ENCODE results near the gene HNF1B. TPM values are rescaled to one million over a fixed set of nuclear protein-coding genes. Genes with fewer than 3 reads are reported as not detected.

HNF1B gene
- total and polyA plus RNA-seq, 2 donors (not counting 3 experiments of a cell fraction or from before 2014, with no cell fraction given): not detected

- Histone ChIP-seq H3K79me2 (ENCODE audit: control insufficient read depth, insufficient read depth, low read length) (no peaks in the 10 kb centered on the region), H2AFZ (ENCODE audit: low read depth, low read length) (no peak overlapping the region), H3K9me1 (replicated peaks; ENCODE audit: control insufficient read depth, extremely low read depth, insufficient read depth, low read length) (no peaks in the 10 kb centered on the region), H4K20me1 (replicated peaks; ENCODE audit: control insufficient read depth, extremely low read depth, insufficient read depth, low read length) (no peaks in the 10 kb centered on the region), H3K36me3 (ENCODE audit: control insufficient read depth in 2 of 2, extremely low read depth in 1 of 2, insufficient read depth in 2 of 2, low read length in 2 of 2) (no peaks in the 10 kb centered on the region), H3K4me3 (replicated peaks in 1 of 3; ENCODE audit: insufficient read depth in 1 of 3, low read depth in 1 of 3, low read length in 3 of 3) (no peak overlapping the region), H3K4me1 (ENCODE audit: control insufficient read depth, extremely low read depth, insufficient read depth, low read length) (no peaks in the 10 kb centered on the region), H3K27me3 (ENCODE audit: control insufficient read depth in 2 of 2, insufficient read depth in 2 of 2, low read length in 2 of 2) (peaks cover 12 to 16% of the 10 kb centered on the region in 2 experiments), H3K27ac (ENCODE audit: insufficient read depth, low read depth, low read length) (no peak overlapping the region), H3K9ac (replicated peaks; ENCODE audit: extremely low read depth, insufficient read depth, low read length) (no peak overlapping the region), H3K9me3 (replicated peaks; ENCODE audit: control insufficient read depth, insufficient read depth, low read length) (no peaks in the 10 kb centered on the region), H3K4me2 (ENCODE audit: insufficient read depth, low read length) (no peak overlapping the region)
- FAIRE-seq (no peak), DNase-seq (ENCODE audit: low read depth, low spot score) (no peak)
- ChIA-PET POLR2A (no interaction called here), CTCF (no interaction called here)
- no TSS peak for BruUV-seq (replicated peaks)
- dilution Hi-C loops (cut with MboI; ENCODE audit: extremely low pct_ligation_motif_present, low sequenced_read_pairs) (no loop called here), intact Hi-C loops (cut with micrococcal nuclease) (no loop called here)
- TF ChIP-seq POLR2AphosphoS5 (IDR thresholded peaks at IDR 0.05; ENCODE audit: insufficient read depth, low read depth, low read length) (no peak), EZH2 (IDR thresholded peaks at IDR 0.05; ENCODE audit: borderline replicate concordance, low read depth, low read length, severe bottlenecking) (no peak), JUN (IDR thresholded peaks at IDR 0.05; ENCODE audit: borderline replicate concordance, insufficient read depth, insufficient read length, low read depth) (no peak), MYC (IDR thresholded peaks at IDR 0.05; ENCODE audit: low read depth, low read length) (no peak), GATA2 (IDR thresholded peaks at IDR 0.05; ENCODE audit: insufficient read depth, insufficient read length, low read depth, low read length) (no peak)
- TF ChIP-seq, protein P1, sequence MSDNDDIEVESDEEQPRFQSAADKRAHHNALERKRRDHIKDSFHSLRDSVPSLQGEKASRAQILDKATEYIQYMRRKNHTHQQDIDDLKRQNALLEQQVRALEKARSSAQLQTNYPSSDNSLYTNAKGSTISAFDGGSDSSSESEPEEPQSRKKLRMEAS (IDR thresholded peaks at IDR 0.05; ENCODE audit: insufficient read depth, insufficient read length): no peak
These were observed 19.8 kb downstream of the HNF1B start for GRCh38 chr17:37725021-37725595.

DNA sequence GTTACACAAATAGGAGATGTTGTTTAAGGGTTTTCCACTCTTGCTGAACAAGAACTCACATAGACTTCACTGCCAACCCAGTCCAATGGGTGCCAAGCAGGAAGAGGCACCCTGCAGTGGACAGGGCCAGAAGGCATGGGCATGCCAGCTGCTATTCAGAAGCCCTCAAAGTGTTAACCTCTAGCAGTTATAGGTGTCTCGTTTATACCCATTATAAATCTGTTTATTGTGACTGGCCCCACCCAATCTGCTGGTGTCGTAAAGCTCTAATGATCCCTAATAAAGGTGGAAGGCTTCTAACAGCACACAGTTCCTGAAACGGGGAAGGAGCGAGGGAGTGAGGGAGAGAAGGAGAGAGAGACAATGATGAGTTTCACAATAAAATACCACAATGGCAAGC lies 23.9 kb downstream of the HNF1B start:
- dilution Hi-C loops (cut with MboI; ENCODE audit: extremely low pct_ligation_motif_present, low sequenced_read_pairs) (no loop called here), intact Hi-C loops (cut with micrococcal nuclease) (no loop called here)
- Histone ChIP-seq H3K79me2 (ENCODE audit: control insufficient read depth, insufficient read depth, low read length) (no peaks in the 10 kb centered on the region), H3K9me3 (replicated peaks; ENCODE audit: control insufficient read depth, insufficient read depth, low read length) (no peaks in the 10 kb centered on the region), H2AFZ (ENCODE audit: low read depth, low read length) (no peak overlapping the region), H3K36me3 (ENCODE audit: control insufficient read depth in 2 of 2, extremely low read depth in 1 of 2, insufficient read depth in 2 of 2, low read length in 2 of 2) (no peaks in the 10 kb centered on the region), H3K4me3 (replicated peaks in 1 of 3; ENCODE audit: insufficient read depth in 1 of 3, low read depth in 1 of 3, low read length in 3 of 3) (no peak overlapping the region), H3K4me2 (ENCODE audit: insufficient read depth, low read length) (no peak overlapping the region), H3K9me1 (replicated peaks; ENCODE audit: control insufficient read depth, extremely low read depth, insufficient read depth, low read length) (no peaks in the 10 kb centered on the region), H3K9ac (replicated peaks; ENCODE audit: extremely low read depth, insufficient read depth, low read length) (no peak overlapping the region), H3K27me3 (ENCODE audit: control insufficient read depth in 2 of 2, insufficient read depth in 2 of 2, low read length in 2 of 2) (peaks cover 25 to 26% of the 10 kb centered on the region in 2 experiments), H3K27ac (ENCODE audit: insufficient read depth, low read depth, low read length) (no peak overlapping the region), H3K4me1 (ENCODE audit: control insufficient read depth, extremely low read depth, insufficient read depth, low read length) (no peaks in the 10 kb centered on the region), H4K20me1 (replicated peaks; ENCODE audit: control insufficient read depth, extremely low read depth, insufficient read depth, low read length) (no peaks in the 10 kb centered on the region)
- DNase-seq (ENCODE audit: low read depth, low spot score) (no peak), FAIRE-seq (no peak)
- CTCF ChIA-PET: interaction anchor here (0.8 kb wide), 1 partner anchor 12 kb away, joined by 3 read pairs; no protein-coding TSS in a partner anchor
- BruUV-seq (replicated peaks): no TSS peak
- TF ChIP-seq, protein P2, sequence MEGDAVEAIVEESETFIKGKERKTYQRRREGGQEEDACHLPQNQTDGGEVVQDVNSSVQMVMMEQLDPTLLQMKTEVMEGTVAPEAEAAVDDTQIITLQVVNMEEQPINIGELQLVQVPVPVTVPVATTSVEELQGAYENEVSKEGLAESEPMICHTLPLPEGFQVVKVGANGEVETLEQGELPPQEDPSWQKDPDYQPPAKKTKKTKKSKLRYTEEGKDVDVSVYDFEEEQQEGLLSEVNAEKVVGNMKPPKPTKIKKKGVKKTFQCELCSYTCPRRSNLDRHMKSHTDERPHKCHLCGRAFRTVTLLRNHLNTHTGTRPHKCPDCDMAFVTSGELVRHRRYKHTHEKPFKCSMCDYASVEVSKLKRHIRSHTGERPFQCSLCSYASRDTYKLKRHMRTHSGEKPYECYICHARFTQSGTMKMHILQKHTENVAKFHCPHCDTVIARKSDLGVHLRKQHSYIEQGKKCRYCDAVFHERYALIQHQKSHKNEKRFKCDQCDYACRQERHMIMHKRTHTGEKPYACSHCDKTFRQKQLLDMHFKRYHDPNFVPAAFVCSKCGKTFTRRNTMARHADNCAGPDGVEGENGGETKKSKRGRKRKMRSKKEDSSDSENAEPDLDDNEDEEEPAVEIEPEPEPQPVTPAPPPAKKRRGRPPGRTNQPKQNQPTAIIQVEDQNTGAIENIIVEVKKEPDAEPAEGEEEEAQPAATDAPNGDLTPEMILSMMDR (IDR thresholded peaks at IDR 0.05; ENCODE audit: extremely low read depth in 1 of 2, insufficient read depth in 1 of 2, low read depth in 1 of 2, low read length in 2 of 2): no peak
- TF ChIP-seq, protein P1 (IDR thresholded peaks at IDR 0.05; ENCODE audit: insufficient read depth, insufficient read length): no peak
- no peak for TF ChIP-seq EZH2 (IDR thresholded peaks at IDR 0.05; ENCODE audit: borderline replicate concordance, low read depth, low read length, severe bottlenecking)
- TF ChIP-seq POLR2AphosphoS5 (IDR thresholded peaks at IDR 0.05; ENCODE audit: insufficient read depth, low read depth, low read length): no peak
- no peak for TF ChIP-seq MYC (IDR thresholded peaks at IDR 0.05; ENCODE audit: low read depth, low read length)
- TF ChIP-seq GATA2 (IDR thresholded peaks at IDR 0.05; ENCODE audit: insufficient read depth, insufficient read length, low read depth, low read length): no peak
- TF ChIP-seq POLR2A (IDR thresholded peaks at IDR 0.05; ENCODE audit: low read depth, low read length): no peak
- TF ChIP-seq FOS (IDR thresholded peaks at IDR 0.05; ENCODE audit: borderline replicate concordance, insufficient read depth, low read length): no peak
- TF ChIP-seq JUN (IDR thresholded peaks at IDR 0.05; ENCODE audit: borderline replicate concordance, insufficient read depth, insufficient read length, low read depth): no peak
- POLR2A ChIA-PET: no interaction called here

Data from endothelial cell of umbilical vein (primary cell).